Adrenal gland (tissue), 12 donors: ENCODE data around the gene CMIP. TPM values are rescaled to one million over a fixed set of nuclear protein-coding genes. Genes with fewer than 3 reads are reported as not detected.
"Not testable (repeated sequence)": the region's sequence is repeated elsewhere in the genome, so short reads cannot be mapped to it uniquely, and the experiment has no call there.

ENCODE experiments used
- DNase-seq, 7 donors: peaks; one replicate each; pipeline ENCODE4 v3.0.0-alpha.2; 2019 to 2020
- H3K27ac ChIP-seq, 5 donors: fragments of 200-600 bp; sonication (generic) in 4 of 5; 1 replicate in 3 of 5; 2 replicates in 2 of 5; pipeline versions ENCODE4 v1.5.1 to v1.8.0; 2016 to 2020; ENCODE audit warnings: mild to moderate bottlenecking in 1 of 5
- H3K27me3 ChIP-seq: fragments of 200-600 bp; 2 replicates; pipeline ENCODE4 v1.8.0; 2021
- H3K36me3 ChIP-seq, 2 donors: fragments of 200-600 bp; replicated peaks in 1 of 2; 1 replicate in 1 of 2; 2 replicates in 1 of 2; pipeline versions ENCODE4 v1.5.1 to v1.8.0; 2018 to 2022
- H3K4me1 ChIP-seq, 2 donors: fragments of 200-600 bp; replicated peaks in 1 of 2; 1 replicate in 1 of 2; 2 replicates in 1 of 2; pipeline versions ENCODE4 v1.5.1 to v1.8.0; 2018 to 2021
- H3K4me3 ChIP-seq, 4 donors: fragments of 200-600 bp; sonication (generic) in 3 of 4; one replicate each; pipeline ENCODE4 v1.5.1; 2016 to 2018
- H3K9me3 ChIP-seq, 3 donors: fragments of 200-600 bp; sonication (generic) in 1 of 3; replicated peaks in 1 of 3; 1 replicate in 2 of 3; 2 replicates in 1 of 3; pipeline versions ENCODE4 v1.5.1 to v1.8.0; 2016 to 2021
- POLR2A ChIP-seq, 2 donors: fragments of 450-650 bp; IDR thresholded peaks; one replicate each; pipeline ENCODE4 v1.6.1; 2017; ENCODE audit warnings: antibody characterized with exemption in 2 of 2, mild to moderate bottlenecking in 2 of 2, moderate library complexity in 1 of 2
- WGBS, 4 donors: extraction: QIAGEN DNeasy Blood & Tissue Kit in 2 of 4; methylation state at CpG; one replicate each; pipeline versions ENCODE4 v1.1.5 to v1.1.7; 2013 to 2017; 5-methylcytosine and 5-hydroxymethylcytosine counted together
- intact Hi-C, 2 donors: fragments of 100-400 bp; cut with DNase I; formaldehyde crosslinking; loops; one replicate each; pipeline versions ENCODE4 v1.14.1 to v1.15.0; 2022 to 2023
- polyA plus RNA-seq, 3 donors: library from polyadenylated mRNA; stranded (reverse); fragments of 200-250 nt in 2 of 3; fragments of 350-450 nt in 1 of 3; fragmentation: Illumina TruSeq in 1 of 3; extraction: RNeasy Lipid Tissue Mini Kit (QIAGEN cat#74804) in 1 of 3; gene quantifications; one replicate each; pipeline ENCODE4 v1.2.3, GENCODE V29; 2013 to 2014
- total RNA-seq, 9 donors: library from RNA; depleted of rRNA in 4 of 9; stranded (reverse); fragments of >200 nt in 4 of 9; fragments of 120-200 nt in 1 of 9; fragmentation: NEBNext Ultra II Directional in 1 of 9; extraction: Animal tissue kit (Norgen Biotek cat#: 25700) in 1 of 9; gene quantifications; one replicate each; pipeline versions ENCODE4 v1.1.0 to v1.2.4, GENCODE V29; 2013 to 2023
- TF ChIP-seq, protein P1 (sequence below), 6 experiments: fragments of 450-650 bp in 4 of 6; fragments of 200-600 bp in 2 of 6; sonication (generic) in 1 of 6; IDR thresholded peaks; 1 replicate in 5 of 6; 2 replicates in 1 of 6; pipeline versions ENCODE4 v1.5.1 to v1.8.0; 2016 to 2021; ENCODE audit warnings: antibody characterized with exemption in 6 of 6, mild to moderate bottlenecking in 2 of 6, moderate library complexity in 1 of 6
- donor health status: healthy with polysubstance abuse.
- donor health status: Bipolar disorder and iron deficiency.
- donor health status: DM: yes; HTN: yes; CAD: no.
- donor health status: DM: no; HTN: no; CAD: no.
- donor health status: DM: no; HTN: no; CAD: no.
- donor health status: DM: yes; HTN: yes; CAD: no.

Gene CMIP
- total and polyA plus RNA-seq, 12 donors, result 8.1 to 87.9 (median 42.5) TPM

DNA sequence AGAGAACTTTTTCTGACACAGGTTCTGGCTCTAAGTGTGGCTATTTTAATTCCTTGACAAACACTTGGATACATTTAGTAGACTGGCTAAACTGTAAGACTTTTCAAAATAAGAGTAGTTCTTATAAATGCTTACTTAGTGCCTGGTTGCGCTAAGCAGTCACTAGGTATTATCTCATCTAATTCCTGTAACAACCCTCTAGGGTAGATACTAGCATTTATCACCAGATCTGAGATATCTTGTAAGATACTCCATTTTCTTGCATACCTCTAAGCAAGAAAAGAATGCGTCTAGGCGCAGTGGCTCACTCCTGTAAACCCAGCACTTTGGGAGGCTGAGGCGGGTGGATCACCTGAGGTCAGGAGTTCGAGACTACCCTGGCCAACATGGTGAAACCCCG is 131.2 kb downstream of the CMIP start:
- Histone ChIP-seq H3K27me3 (no peaks in the 10 kb centered on the region), H3K4me1 (peaks cover 13% of the 10 kb centered on the region in 2 donors), H3K36me3 (no peaks in the 10 kb centered on the region), H3K4me3 (no peak overlapping the region), H3K9me3 (no peaks in the 10 kb centered on the region), H3K27ac (no peak overlapping the region)
- WGBS, 4 donors, result 91 to 99% (median 96%) methylated on average over 6 of the region's 6 CpGs
- no peak for DNase-seq
- no peak for TF ChIP-seq POLR2A (IDR thresholded peaks at IDR 0.05)
- TF ChIP-seq, protein P1, sequence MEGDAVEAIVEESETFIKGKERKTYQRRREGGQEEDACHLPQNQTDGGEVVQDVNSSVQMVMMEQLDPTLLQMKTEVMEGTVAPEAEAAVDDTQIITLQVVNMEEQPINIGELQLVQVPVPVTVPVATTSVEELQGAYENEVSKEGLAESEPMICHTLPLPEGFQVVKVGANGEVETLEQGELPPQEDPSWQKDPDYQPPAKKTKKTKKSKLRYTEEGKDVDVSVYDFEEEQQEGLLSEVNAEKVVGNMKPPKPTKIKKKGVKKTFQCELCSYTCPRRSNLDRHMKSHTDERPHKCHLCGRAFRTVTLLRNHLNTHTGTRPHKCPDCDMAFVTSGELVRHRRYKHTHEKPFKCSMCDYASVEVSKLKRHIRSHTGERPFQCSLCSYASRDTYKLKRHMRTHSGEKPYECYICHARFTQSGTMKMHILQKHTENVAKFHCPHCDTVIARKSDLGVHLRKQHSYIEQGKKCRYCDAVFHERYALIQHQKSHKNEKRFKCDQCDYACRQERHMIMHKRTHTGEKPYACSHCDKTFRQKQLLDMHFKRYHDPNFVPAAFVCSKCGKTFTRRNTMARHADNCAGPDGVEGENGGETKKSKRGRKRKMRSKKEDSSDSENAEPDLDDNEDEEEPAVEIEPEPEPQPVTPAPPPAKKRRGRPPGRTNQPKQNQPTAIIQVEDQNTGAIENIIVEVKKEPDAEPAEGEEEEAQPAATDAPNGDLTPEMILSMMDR (IDR thresholded peaks at IDR 0.05), result no peak
- intact Hi-C loops, result no loop called here

DNA sequence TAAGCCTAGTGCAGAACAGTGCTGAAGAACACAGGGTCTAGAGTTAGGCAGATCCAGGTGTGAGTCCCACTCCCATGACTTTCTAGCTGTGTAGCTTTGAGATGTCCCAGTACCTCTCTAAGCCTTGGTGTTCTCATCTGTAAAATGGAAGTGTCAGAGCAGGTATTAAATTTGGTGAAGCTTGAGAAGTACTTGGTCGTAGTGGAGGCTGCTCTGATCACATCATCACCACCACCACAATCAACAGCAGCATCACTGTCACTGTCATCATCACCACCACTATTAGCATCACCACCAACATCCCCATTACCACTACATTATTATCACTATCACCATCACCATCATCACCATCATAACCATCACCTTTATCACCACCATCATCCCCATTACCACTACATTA is 132.1 kb downstream of the CMIP start:
- Histone ChIP-seq H3K9me3 (no peaks in the 10 kb centered on the region), H3K27ac (no peak overlapping the region), H3K27me3 (no peaks in the 10 kb centered on the region), H3K36me3 (no peaks in the 10 kb centered on the region), H3K4me1 (peaks cover 11% of the 10 kb centered on the region in 2 donors), H3K4me3 (no peak overlapping the region)
- intact Hi-C loops, result no loop called here
- TF ChIP-seq, protein P1 (IDR thresholded peaks at IDR 0.05), result no peak
- DNase-seq, result no peak
- WGBS, 4 donors, result 71 to 98% (median 94%) methylated on average over 1 of the region's 1 CpG

DNA sequence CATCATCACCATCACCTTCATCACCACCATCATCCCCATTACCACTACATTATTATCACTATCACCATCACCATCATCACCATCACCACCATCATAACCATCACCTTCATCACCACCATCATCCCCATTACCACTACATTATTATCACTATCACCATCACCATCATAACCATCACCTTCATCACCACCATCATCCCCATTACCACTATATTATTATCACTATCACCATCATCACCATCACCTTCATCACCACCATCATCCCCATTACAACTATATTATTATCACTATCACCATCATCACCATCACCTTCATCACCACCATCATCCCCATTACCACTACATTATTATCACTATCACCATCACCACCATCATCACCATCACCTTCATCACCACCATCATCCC is 132.7 kb downstream of the CMIP start:
- H3K36me3 ChIP-seq, H3K27ac ChIP-seq, H3K4me3 ChIP-seq, H3K27me3 ChIP-seq, DNase-seq, H3K9me3 ChIP-seq, intact Hi-C loops, H3K4me1 ChIP-seq: not testable (repeated sequence)

DNA sequence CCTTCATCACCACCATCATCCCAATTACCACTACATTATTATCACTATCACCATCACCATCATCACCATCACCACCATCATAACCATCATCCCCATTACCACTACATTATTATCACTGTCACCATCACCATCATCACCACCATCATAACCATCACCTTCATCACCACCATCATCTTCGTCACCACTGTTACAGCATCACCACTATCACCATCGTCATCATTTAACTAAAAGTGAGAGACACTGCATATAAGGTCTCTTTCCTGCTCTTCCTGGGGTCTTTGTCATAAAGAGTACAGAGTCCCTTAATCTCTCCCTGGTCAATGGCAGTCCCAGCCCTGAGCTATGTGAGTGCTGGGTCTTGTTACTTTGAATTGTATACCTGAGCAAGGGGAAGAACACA is 133.5 kb downstream of the CMIP start:
- 93 to 99% (median 97%) methylated on average over 2 of the region's 2 CpGs for WGBS, 4 donors
- intact Hi-C loops, result no loop called here
- Histone ChIP-seq H3K4me1 (peaks cover 10 to 11% of the 10 kb centered on the region in 2 donors), H3K9me3 (no peaks in the 10 kb centered on the region), H3K4me3 (no peak overlapping the region), H3K27ac (no peak overlapping the region), H3K36me3 (no peaks in the 10 kb centered on the region), H3K27me3 (no peaks in the 10 kb centered on the region)
- TF ChIP-seq POLR2A (IDR thresholded peaks at IDR 0.05), result no peak
- TF ChIP-seq, protein P1 (IDR thresholded peaks at IDR 0.05), result no peak
- no peak for DNase-seq

DNA sequence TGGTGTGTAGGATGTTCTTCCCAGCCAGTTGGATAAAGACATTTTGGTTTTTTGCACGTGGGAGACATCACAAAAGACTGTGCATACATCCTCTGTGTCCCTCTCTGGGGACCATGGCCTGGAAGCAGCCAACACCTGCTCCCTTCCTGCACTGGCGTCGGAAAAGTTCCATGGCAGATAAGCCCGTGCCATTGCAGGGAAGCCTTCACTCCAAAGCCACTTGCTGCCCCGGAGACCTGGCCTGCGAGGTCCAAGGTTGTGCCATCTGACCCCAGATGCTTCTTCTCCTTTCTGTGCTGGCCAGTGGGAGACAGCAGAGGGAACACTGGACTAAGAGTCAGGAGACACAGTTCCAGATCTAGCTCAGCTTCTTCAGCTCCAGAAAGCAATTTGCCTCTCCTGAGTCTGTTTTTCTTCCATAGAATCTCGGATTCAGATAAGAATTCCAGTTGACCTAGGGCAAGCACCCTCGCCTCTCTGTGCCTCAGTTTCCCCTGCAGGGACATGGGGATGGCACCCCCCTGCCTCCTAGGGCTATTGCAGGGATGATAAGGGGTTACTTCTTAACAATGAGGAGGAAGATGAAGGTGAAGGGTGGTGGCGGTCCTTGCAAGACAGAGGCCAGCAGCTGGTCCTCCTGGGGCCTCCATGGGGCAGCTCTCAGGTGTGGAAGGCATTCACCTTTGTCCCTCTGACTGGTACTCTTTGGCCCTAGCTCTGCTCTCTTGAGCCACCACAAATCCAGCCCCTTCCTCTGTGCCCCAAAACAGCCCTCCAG is 134.2 kb downstream of the CMIP start:
- intact Hi-C loops, result no loop called here
- TF ChIP-seq, protein P1 (IDR thresholded peaks at IDR 0.05), result no peak
- TF ChIP-seq POLR2A (IDR thresholded peaks at IDR 0.05), result no peak
- no peak for DNase-seq
- no peaks in the 10 kb centered on the region for H3K27me3 ChIP-seq
- H3K4me1 ChIP-seq, result peaks cover 18 to 19% of the 10 kb centered on the region in 2 donors
- no peaks in the 10 kb centered on the region for H3K9me3 ChIP-seq
- H3K4me3 ChIP-seq, result no peak overlapping the region
- 85 to 100% (median 89%) methylated on average over 4 to 9 of the region's 9 CpGs for WGBS, 4 donors
- H3K27ac ChIP-seq, result no peak overlapping the region
- no peaks in the 10 kb centered on the region for H3K36me3 ChIP-seq
